IPS-20b (cell line): ENCODE measurements around the gene RABL6.
A peak's percentile ranks its signal among the peaks of the same experiment; 100 is the strongest.
"Not testable (repeated sequence)": the region's sequence is repeated elsewhere in the genome, so short reads cannot be mapped to it uniquely, and the experiment has no call there.

Experiments
- H3K27ac ChIP-seq: one replicate; pipeline ENCODE4 v1.5.1; 2013; ENCODE audit warnings: low read length
- H3K27me3 ChIP-seq: 2 replicates; pipeline ENCODE4 v1.6.1; 2013; ENCODE audit warnings: mild to moderate bottlenecking, low read length, inconsistent platforms; ENCODE audit not compliant: insufficient read depth
- H3K36me3 ChIP-seq: 2 replicates; pipeline ENCODE4 v1.6.1; 2013; ENCODE audit warnings: low read depth, mild to moderate bottlenecking, inconsistent platforms, low read length, moderate library complexity; ENCODE audit not compliant: insufficient read depth
- H3K4me1 ChIP-seq: 2 replicates; pipeline ENCODE4 v1.6.1; 2013; ENCODE audit warnings: mild to moderate bottlenecking, control low read depth, inconsistent platforms, low read length, moderate library complexity; ENCODE audit not compliant: insufficient read depth
- H3K4me3 ChIP-seq: 2 replicates; pipeline ENCODE4 v1.5.1; 2013; ENCODE audit warnings: mild to moderate bottlenecking, low read length, inconsistent platforms
- H3K9ac ChIP-seq: 2 replicates; pipeline ENCODE4 v1.6.1; 2013; ENCODE audit warnings: low read depth, mild to moderate bottlenecking, inconsistent platforms, low read length, moderate library complexity
- H3K9me3 ChIP-seq: 2 replicates; pipeline ENCODE4 v1.6.1; 2013; ENCODE audit warnings: mild to moderate bottlenecking, low read depth, low read length, inconsistent platforms; ENCODE audit not compliant: insufficient read depth

Gene RABL6, protein sequence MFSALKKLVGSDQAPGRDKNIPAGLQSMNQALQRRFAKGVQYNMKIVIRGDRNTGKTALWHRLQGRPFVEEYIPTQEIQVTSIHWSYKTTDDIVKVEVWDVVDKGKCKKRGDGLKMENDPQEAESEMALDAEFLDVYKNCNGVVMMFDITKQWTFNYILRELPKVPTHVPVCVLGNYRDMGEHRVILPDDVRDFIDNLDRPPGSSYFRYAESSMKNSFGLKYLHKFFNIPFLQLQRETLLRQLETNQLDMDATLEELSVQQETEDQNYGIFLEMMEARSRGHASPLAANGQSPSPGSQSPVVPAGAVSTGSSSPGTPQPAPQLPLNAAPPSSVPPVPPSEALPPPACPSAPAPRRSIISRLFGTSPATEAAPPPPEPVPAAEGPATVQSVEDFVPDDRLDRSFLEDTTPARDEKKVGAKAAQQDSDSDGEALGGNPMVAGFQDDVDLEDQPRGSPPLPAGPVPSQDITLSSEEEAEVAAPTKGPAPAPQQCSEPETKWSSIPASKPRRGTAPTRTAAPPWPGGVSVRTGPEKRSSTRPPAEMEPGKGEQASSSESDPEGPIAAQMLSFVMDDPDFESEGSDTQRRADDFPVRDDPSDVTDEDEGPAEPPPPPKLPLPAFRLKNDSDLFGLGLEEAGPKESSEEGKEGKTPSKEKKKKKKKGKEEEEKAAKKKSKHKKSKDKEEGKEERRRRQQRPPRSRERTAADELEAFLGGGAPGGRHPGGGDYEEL

DNA sequence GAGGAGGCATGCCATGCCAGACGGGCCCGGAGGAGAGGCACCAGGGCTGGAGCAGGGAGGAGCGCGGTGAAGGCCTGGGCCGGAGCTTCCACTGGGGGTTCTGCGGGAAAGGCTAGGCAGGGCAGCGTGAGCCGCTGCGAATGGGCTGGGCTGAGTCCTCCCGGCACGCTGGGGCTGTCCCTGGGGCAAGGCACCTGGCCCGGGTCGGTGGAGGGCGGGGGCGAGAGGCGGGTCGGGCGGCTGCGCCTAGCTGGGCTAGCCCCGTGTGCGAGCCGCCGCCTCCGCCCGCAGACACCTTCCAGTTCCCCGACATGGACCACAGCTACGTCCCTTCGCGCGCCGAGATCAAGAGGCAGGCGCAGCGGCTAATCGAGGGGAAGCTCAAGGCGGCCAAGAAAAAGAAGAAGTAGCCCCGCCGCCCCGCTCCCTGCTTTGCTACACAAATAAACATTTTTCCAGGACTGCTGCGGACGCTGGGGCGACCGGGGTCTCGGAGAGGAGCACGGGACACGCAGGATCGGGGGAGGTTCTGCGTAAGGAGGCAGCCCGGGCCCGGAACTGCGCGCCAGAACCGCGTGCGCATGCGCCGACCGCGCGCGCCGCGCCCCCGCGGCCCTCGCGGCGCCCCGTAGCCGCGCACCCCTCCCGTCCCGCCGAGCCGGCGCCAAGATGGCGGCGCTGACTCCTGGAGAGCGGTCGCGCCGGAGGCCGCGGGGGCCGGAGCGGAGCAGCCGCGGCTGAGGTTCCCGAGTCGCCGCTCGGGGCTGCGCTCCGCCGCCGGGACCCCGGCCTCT lies at the start of gene RABL6:
Gene RABL6, plus strand, starts transcription at position 668 of the 794 bp plus-strand sequence. CDS start 249 bp downstream, outside the sequence.
- H3K36me3 ChIP-seq, result peaks cover 31% of the 10 kb centered on the region; the same call in 1 of the 2 replicates
- peak within 1 kb of the TSS; percentile 83 for H3K9ac ChIP-seq
- H3K9me3 ChIP-seq, result no peaks in the 10 kb centered on the region
- peaks cover 13% of the 10 kb centered on the region for H3K27me3 ChIP-seq
- H3K27ac ChIP-seq, result peak within 1 kb of the TSS; percentile 12
- peak within 1 kb of the TSS; percentile 98 for H3K4me3 ChIP-seq
- H3K4me1 ChIP-seq, result peaks cover 8% of the 10 kb centered on the region; the same call in 1 of the 2 replicates

DNA sequence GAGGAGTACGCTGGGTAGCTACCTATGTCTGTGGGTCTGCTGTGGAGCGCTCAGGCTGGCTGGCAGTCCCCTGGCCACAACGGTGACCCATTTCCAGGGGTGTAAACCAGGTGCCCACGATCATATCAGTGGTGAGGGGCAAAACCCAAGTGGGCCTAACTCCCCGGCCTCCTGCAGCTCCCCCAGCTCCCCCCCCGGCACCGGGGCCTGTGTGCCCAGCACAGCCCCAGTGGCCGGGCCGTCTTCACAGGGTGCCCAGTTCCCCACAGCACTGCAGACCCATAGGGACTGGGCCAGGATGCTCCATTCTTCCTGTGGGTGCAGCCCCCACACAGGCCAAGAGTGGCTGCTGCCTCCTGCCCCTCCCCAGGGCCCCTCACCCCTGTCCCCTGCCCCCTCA lies 48.7 kb upstream of the RABL6 start:
- H3K9ac ChIP-seq, result no peak overlapping the region
- H3K27ac ChIP-seq, result no peak overlapping the region
- peaks cover 4% of the 10 kb centered on the region; the same call in 1 of the 2 replicates for H3K9me3 ChIP-seq
- H3K27me3 ChIP-seq, result no peaks in the 10 kb centered on the region
- no peaks in the 10 kb centered on the region for H3K36me3 ChIP-seq
- H3K4me1 ChIP-seq, result no peaks in the 10 kb centered on the region
- H3K4me3 ChIP-seq, result no peak overlapping the region

DNA sequence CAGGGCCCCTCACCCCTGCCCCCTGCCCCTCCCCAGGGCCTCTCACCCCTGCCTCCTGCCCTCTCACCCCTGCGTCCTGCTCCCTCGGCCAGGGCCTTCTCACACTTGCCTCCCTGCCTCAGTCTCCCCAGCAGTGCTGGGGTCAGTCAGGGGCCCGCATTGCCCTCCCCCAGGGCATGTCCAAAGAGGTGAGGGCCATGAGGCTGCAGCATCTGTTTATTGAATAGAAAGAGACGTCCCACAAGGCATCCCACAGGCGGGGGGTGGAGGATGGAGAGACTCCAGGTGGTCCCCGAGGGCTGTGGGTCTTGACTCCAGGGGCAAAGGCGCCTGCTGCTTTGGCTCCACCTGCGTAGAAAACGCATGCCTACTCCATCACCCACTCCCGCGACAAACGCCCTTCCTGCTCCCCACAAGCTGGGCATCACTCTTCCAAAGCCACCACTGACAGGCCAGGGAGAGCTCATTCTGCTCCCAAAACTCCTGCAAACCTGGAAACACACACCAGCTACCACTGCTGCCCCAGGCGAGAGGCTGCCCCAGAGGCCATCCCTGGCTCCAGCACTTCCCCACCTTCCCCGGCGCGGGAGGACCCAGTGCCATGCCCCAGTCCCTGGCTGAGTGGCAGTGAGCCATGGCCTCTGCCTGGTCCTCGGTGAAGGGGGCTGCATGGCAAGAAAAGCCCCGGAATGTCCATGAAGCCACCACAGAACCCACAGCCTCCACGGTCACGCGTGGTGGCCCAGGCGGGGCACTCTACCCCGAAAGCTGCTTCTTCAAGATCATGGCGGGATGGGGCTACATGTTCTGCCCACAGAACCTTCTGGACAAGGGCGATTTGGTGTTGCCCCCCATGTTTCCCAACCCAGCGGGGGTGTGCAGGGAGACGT lies 48.1 kb upstream of the RABL6 start:
- no peak overlapping the region for H3K27ac ChIP-seq
- H3K4me3 ChIP-seq, result no peak overlapping the region
- no peaks in the 10 kb centered on the region for H3K4me1 ChIP-seq
- no peaks in the 10 kb centered on the region for H3K36me3 ChIP-seq
- H3K9ac ChIP-seq, result no peak overlapping the region
- H3K9me3 ChIP-seq, result peaks cover 4% of the 10 kb centered on the region; the same call in 1 of the 2 replicates
- H3K27me3 ChIP-seq, result no peaks in the 10 kb centered on the region

DNA sequence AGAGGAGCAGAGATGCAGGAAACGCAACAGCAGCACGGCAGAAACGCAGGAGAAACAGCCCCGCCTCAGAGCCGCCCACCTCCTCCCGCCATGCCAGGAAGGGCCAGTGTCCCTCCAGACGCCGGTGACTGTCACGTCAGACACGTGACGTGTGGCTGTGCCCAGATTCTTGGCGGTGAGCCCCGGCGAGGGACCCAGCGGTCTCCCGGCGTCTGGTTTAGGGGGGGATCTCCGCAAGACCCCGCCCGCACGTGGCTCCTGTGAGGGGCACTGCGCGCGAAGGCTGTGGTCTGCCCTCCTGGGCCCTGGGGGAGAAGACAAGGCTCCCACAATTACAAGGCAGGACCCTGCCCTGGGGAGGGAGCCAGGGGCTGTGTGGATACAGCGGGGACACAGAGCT lies 47.3 kb upstream of the RABL6 start:
- Histone ChIP-seq H3K27ac (no peak overlapping the region), H3K9ac (no peak overlapping the region), H3K4me1 (no peaks in the 10 kb centered on the region), H3K27me3 (no peaks in the 10 kb centered on the region), H3K4me3 (no peak overlapping the region), H3K36me3 (no peaks in the 10 kb centered on the region), H3K9me3 (peaks cover 4% of the 10 kb centered on the region; the same call in 1 of the 2 replicates)

DNA sequence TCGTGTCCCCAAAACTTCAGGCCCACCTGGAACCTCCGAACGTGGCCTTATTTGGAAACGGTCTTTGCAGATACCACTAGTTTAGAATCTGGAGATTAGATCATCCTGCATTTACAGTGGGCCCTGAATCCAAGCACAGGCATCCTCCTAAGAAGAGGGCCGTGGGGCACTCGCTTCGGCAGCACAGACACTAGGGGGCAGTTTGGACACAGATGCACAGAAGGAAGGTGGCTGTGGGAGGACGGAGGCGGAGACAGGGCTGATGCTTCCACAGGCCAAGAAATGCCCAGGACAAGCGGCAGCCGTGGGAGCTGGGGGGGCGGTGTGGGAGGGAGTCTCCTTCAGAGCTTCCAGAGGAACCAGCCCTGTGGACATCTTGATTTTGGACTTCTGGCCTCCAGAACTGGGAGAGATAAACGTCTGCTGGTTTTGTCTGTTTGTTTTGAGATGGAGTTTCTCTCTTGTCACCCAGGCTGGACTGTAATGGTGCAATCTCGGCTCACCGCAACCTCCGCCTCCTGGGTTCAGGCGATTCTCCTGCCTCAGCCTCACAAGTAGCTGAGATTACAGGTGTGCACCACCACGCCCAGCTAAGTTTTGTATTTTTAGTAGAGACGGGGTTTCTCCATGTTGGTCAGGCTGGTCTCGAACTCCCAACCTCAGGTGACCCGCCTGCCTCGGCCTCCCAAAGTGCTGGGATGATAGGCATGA lies 46.8 kb upstream of the RABL6 start:
- H3K4me3 ChIP-seq, H3K9ac ChIP-seq, H3K4me1 ChIP-seq, H3K27ac ChIP-seq, H3K36me3 ChIP-seq, H3K9me3 ChIP-seq, H3K27me3 ChIP-seq: not testable (repeated sequence)

DNA sequence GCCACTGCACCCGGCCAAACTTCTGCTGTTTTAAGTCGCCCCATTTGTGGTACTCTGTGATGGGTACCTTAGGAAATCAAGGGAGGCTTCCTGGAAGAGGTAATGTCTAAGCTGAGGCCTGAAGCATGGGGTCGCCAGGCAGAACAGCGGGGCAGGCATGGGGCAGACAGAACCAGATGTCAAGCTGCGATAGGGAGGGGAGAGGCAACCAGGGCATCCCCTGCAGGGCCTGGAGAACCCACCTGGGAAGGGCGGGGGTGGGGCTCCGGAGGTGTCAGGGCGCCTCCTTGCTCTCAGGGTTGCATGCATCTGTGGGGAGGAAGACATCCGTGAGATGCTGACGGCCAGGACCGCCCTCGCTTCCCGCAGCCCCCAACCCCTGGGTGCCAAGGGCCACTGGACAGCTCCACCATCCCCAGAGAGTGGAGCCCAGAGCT lies 46.2 kb upstream of the RABL6 start:
- Histone ChIP-seq H3K9me3 (no peaks in the 10 kb centered on the region), H3K36me3 (no peaks in the 10 kb centered on the region), H3K4me3 (no peak overlapping the region), H3K4me1 (no peaks in the 10 kb centered on the region), H3K27ac (no peak overlapping the region), H3K9ac (no peak overlapping the region), H3K27me3 (no peaks in the 10 kb centered on the region)

DNA sequence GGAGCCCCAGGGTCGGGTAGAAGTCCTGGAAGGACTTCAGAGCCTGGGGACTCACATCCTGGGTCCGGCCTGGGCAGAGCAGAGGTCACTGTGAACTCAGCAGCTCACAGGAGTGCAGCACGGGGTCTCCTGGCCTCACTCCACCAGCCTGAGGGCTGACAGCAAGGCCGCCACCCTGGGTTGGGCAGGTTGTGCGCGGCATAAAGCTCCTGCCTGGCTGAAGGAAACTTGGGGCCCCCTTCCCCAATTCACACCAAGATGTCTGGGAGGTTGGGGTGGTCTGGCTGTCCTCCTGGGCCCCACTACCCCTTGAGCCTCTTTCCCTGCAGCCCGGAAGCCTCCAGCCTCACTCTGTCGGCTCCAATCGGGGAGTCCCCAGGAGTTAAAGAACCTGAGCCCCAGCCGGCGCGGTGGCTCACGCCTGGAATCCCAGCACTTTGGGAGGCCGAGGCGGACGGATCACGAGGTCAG lies 45.5 kb upstream of the RABL6 start:
- Histone ChIP-seq H3K27me3 (peaks cover 5% of the 10 kb centered on the region; the same call in 1 of the 2 replicates), H3K36me3 (no peaks in the 10 kb centered on the region), H3K4me3 (no peak overlapping the region), H3K27ac (no peak overlapping the region), H3K4me1 (no peaks in the 10 kb centered on the region), H3K9ac (no peak overlapping the region), H3K9me3 (no peaks in the 10 kb centered on the region)

DNA sequence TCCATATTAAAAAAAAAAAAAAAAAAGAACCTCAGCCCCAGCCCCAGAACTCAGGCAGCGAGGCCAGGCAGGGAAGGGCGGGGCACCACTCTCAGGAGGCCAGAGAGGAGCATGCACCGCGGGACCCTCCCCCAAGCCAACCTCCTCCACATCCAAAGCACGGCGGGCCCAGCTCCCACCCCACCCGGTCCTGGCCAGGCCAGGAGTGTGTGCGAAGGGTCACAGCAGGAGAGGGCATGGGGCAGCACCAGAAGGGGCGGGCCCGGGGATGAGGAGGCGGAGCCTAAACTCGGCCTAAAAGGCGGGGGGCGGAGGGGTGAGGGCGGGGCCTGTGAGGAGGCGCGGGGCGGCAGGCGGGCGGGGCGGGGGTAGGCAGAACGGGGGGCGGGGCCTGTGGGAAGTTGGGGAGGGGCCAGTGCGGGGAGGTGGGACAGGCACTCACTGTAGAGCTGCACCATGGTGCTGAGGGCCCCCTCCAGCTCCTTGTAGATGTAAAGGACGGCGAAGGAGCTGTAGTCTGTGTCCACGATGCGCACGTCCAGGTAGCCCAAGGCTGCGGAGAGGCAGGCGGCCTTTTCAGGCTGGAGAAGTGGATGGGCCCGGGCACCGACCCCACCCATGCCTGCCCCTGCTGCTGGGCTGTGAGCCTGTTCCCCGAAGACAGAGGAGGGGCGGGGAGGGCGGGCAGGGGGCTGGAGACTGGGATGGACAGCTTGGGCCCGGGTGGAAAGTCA lies 44.7 kb upstream of the RABL6 start:
- H3K4me3 ChIP-seq, result peak overlapping the region; percentile 45; the same call in 1 of the 2 replicates
- H3K9me3 ChIP-seq, result no peaks in the 10 kb centered on the region
- H3K4me1 ChIP-seq, result no peaks in the 10 kb centered on the region
- H3K36me3 ChIP-seq, result no peaks in the 10 kb centered on the region
- H3K27me3 ChIP-seq, result peaks cover 10% of the 10 kb centered on the region
- H3K27ac ChIP-seq, result no peak overlapping the region
- no peak overlapping the region for H3K9ac ChIP-seq

DNA sequence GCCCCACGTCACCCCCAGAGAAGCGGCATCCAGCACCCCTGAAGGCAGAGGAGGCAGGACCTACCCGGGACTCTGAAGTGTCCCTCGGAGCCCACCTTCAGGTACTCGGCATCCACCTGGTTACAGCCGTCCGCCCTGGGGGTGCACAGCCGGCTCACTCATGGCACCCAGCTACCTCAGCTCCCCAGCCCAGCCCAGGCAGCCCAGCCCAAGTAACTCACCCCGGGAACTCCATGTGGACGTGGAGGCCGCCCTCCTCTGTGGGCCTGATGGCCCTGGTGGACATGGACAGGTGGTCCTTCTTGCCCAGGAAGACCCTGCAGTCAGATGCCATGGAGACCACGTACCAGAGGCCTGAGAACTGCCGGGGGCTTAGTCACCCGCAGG lies 44.1 kb upstream of the RABL6 start:
- no peaks in the 10 kb centered on the region for H3K9me3 ChIP-seq
- H3K36me3 ChIP-seq, result no peaks in the 10 kb centered on the region
- no peak overlapping the region for H3K9ac ChIP-seq
- H3K4me1 ChIP-seq, result no peaks in the 10 kb centered on the region
- peak overlapping the region; percentile 45; the same call in 1 of the 2 replicates for H3K4me3 ChIP-seq
- peaks cover 11% of the 10 kb centered on the region for H3K27me3 ChIP-seq
- no peak overlapping the region for H3K27ac ChIP-seq
